Measurements from ENCODE around the gene VASH2. TPM values are rescaled to one million over a fixed set of nuclear protein-coding genes. Genes with fewer than 3 reads are reported as not detected.

The VASH2 gene
- total and polyA plus RNA-seq, 2 of the 8 experiments (the other 6 are each of a cell fraction or from before 2014, with no cell fraction given) = 44.0 to 187 TPM

DNA sequence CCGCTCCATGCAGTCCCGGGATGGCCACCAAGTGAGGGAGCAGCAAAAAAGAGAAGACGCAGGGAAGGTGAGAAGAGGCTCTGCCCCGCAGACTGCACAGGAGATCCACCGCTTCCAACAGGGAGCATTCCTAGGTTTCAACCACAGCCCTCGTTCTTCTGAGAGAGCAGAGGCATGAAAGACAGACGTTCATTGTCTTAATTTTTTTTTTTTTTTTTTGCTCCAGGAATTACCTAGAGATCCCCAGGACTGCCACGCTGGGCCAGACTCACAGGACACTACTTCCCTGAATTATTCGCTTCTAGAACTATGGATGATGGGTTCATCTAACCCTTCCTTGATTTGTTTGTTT lies 33.2 kb upstream of the VASH2 start:
- CTCF ChIA-PET (ENCODE audit: partially characterized antibody) = interaction anchor here (1.1 kb wide), 1 partner anchor 17 kb away, joined by 3 read pairs; no protein-coding TSS in a partner anchor

More for the DNA sequence above, 33.2 kb upstream of the VASH2 start:
- Histone ChIP-seq H2BK5ac (ENCODE audit: low read depth, low read length) (peak overlapping the region; percentile 99), H2AK5ac (ENCODE audit: low read depth, low read length) (peak overlapping the region; percentile 44; the same call in 1 of the 2 replicates), H3K27ac (ENCODE audit: low read depth, low read length) (peak overlapping the region; percentile 83), H3K56ac (replicated peaks; ENCODE audit: insufficient read length, low read depth, low read length) (peak overlapping the region; percentile 1), H2AFZ (ENCODE audit: low read length) (no peak overlapping the region), H3K36me3 (ENCODE audit: control insufficient read depth in 2 of 4, insufficient read depth in 4 of 4, low read length in 3 of 4) (no peaks in the 10 kb centered on the region; a peak in 1 of 8 replicates), H3K18ac (ENCODE audit: extremely low read depth, low read length) (peak overlapping the region; percentile 71; the same call in 1 of the 2 replicates), H4K20me1 (replicated peaks in 1 of 2; ENCODE audit: control insufficient read depth in 1 of 2, insufficient read depth in 2 of 2, low read length in 2 of 2) (no peaks in the 10 kb centered on the region), H3K23ac (ENCODE audit: insufficient read length) (no peak overlapping the region), H4K91ac (replicated peaks; ENCODE audit: insufficient read length, low read length) (peak overlapping the region; percentile 100), H3K4me1 (replicated peaks in 1 of 4; ENCODE audit: control insufficient read depth in 3 of 4, insufficient read depth in 4 of 4, low read length in 3 of 4) (peaks cover 10 to 27% (median 20%) of the 10 kb centered on the region in 4 experiments), H3K79me1 (ENCODE audit: low read depth, low read length) (no peaks in the 10 kb centered on the region; the same call in 1 of the 2 replicates), H3K27me3 (replicated peaks in 1 of 4; ENCODE audit: control insufficient read depth in 3 of 4, extremely low read depth in 1 of 4, insufficient read depth in 3 of 4, low read length in 3 of 4) (no peaks in the 10 kb centered on the region), H3K4ac (replicated peaks; ENCODE audit: insufficient read length, low read depth, low read length) (no peak overlapping the region), H4K8ac (ENCODE audit: extremely low read depth, insufficient read depth, low read length) (no peak overlapping the region), H4K5ac (ENCODE audit: insufficient read length, low read depth, low read length) (peak overlapping the region; percentile 35), H3K9ac (replicated peaks in 1 of 4; ENCODE audit: extremely low read depth in 1 of 4, low read depth in 3 of 4, low read length in 3 of 4) (no peak overlapping the region), H3K14ac (ENCODE audit: insufficient read length) (no peak overlapping the region), H2BK15ac (ENCODE audit: low read length) (no peak overlapping the region), H3K79me2 (ENCODE audit: control insufficient read depth in 1 of 2, insufficient read depth in 2 of 2, low read length in 2 of 2) (peaks cover 0 to 6% of the 10 kb centered on the region in 2 experiments; a peak in 2 of 4 replicates), H2BK12ac (ENCODE audit: low read depth, low read length) (peak overlapping the region; percentile 100; the same call in 1 of the 2 replicates), H3K23me2 (ENCODE audit: low read depth, low read length) (peaks cover 5% of the 10 kb centered on the region), H2BK20ac (ENCODE audit: low read length) (peak overlapping the region; percentile 95), H2BK120ac (replicated peaks; ENCODE audit: low read depth, low read length) (peak overlapping the region; percentile 99), H3K4me3 (ENCODE audit: extremely low read depth in 1 of 4, insufficient read depth in 2 of 4, low read depth in 3 of 4, low read length in 4 of 4) (peak overlapping the region in 2 of 4 experiments; percentile 9 to 39; a peak in 2 of 8 replicates), H3K9me3 (ENCODE audit: insufficient read depth in 2 of 2, low read depth in 1 of 2, low read length in 1 of 2) (no peaks in the 10 kb centered on the region), H3K4me2 (ENCODE audit: insufficient read depth in 1 of 2, low read depth in 2 of 2, low read length in 2 of 2) (peak overlapping the region; percentile 44 to 52)
- DNase-seq (ENCODE audit: low read depth in 1 of 2, low spot score in 2 of 2) (no peak), FAIRE-seq (no peak)
- TF ChIP-seq FOSL1 (IDR thresholded peaks at IDR 0.05; ENCODE audit: insufficient read depth, low read depth, low read length) (no peak), SP4 (IDR thresholded peaks at IDR 0.05; ENCODE audit: low read length) (no peak; the same call in 1 of the 2 replicates), EGR1 (IDR thresholded peaks at IDR 0.05; ENCODE audit: borderline replicate concordance, low read depth, low read length) (no peak), HDAC2 (IDR thresholded peaks at IDR 0.05; ENCODE audit: borderline replicate concordance in 1 of 2, low read depth in 2 of 2, low read length in 2 of 2) (no peak), TCF12 (IDR thresholded peaks at IDR 0.05; ENCODE audit: low read depth, low read length) (no peak)
- TF ChIP-seq, protein P1, sequence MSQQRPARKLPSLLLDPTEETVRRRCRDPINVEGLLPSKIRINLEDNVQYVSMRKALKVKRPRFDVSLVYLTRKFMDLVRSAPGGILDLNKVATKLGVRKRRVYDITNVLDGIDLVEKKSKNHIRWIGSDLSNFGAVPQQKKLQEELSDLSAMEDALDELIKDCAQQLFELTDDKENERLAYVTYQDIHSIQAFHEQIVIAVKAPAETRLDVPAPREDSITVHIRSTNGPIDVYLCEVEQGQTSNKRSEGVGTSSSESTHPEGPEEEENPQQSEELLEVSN (IDR thresholded peaks at IDR 0.05) = peak; percentile 49
- POLR2A ChIA-PET (ENCODE audit: partially characterized antibody) = interaction anchor here (1.1 to 5.5 kb wide), 7 partner anchors 8 to 60 kb away, joined by 3 to 94 read pairs (median 6); no protein-coding TSS in a partner anchor
- 48% methylated on average over 8 of the region's 9 CpGs; no CpG with 5 or more reads in 1 of the 2 experiments for WGBS, 2 experiments (ENCODE audit: extremely low coverage in 1 of 2, insufficient coverage in 1 of 2, insufficient read length in 1 of 2, insufficient replicate concordance in 2 of 2, low coverage in 1 of 2, low lambda C conversion rate in 2 of 2, missing lambda C conversion rate in 1 of 2)
